ENCODE data around the gene MTAP. TPM values are rescaled to one million over a fixed set of nuclear protein-coding genes. Genes with fewer than 3 reads are reported as not detected.
"Not testable (repeated sequence)": the region's sequence is repeated elsewhere in the genome, so short reads cannot be mapped to it uniquely, and the experiment has no call there.

The MTAP gene
- total RNA-seq, 4 donors from 2014 or later, result 13.3 to 40.3 (median 27.3) TPM

- no peak for DNase-seq
- TF ChIP-seq POLR2A (IDR thresholded peaks at IDR 0.05), result no peak
- Histone ChIP-seq H3K36me3 (no peaks in the 10 kb centered on the region), H3K9me3 (no peaks in the 10 kb centered on the region), H3K4me1 (no peaks in the 10 kb centered on the region), H3K27me3 (no peaks in the 10 kb centered on the region), H3K4me3 (no peak overlapping the region), H3K27ac (no peak overlapping the region)
Measured at GRCh38 chr9:21958833-21959232, 156.4 kb downstream of the MTAP start.

- not testable (repeated sequence) for H3K4me1 ChIP-seq, DNase-seq, H3K4me3 ChIP-seq, H3K27me3 ChIP-seq, H3K9me3 ChIP-seq, H3K27ac ChIP-seq, H3K36me3 ChIP-seq
Measured at GRCh38 chr9:21959268-21959667, 156.8 kb downstream of the MTAP start.

DNA sequence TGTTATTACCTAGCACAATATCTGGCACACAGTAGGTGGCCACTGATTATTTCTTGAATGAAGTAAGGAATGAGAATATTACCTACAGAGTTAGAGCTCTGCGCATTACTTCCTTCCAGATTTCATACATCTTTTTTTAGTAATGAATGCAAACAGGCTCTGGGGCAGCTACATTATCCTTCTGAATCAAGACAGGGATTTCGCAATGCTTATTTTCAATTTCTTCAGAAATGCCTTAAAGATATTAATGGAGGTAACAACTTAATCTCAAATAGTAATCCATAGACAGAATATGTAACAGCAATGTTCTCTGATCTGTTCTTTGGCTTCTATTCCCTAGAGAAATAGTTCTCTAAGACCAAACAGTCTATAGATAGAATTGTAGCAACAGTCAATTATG lies 159.1 kb downstream of the MTAP start:
- no peak overlapping the region for H3K4me3 ChIP-seq
- TF ChIP-seq, protein P1, sequence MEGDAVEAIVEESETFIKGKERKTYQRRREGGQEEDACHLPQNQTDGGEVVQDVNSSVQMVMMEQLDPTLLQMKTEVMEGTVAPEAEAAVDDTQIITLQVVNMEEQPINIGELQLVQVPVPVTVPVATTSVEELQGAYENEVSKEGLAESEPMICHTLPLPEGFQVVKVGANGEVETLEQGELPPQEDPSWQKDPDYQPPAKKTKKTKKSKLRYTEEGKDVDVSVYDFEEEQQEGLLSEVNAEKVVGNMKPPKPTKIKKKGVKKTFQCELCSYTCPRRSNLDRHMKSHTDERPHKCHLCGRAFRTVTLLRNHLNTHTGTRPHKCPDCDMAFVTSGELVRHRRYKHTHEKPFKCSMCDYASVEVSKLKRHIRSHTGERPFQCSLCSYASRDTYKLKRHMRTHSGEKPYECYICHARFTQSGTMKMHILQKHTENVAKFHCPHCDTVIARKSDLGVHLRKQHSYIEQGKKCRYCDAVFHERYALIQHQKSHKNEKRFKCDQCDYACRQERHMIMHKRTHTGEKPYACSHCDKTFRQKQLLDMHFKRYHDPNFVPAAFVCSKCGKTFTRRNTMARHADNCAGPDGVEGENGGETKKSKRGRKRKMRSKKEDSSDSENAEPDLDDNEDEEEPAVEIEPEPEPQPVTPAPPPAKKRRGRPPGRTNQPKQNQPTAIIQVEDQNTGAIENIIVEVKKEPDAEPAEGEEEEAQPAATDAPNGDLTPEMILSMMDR (IDR thresholded peaks at IDR 0.05), result no peak
- TF ChIP-seq POLR2A (IDR thresholded peaks at IDR 0.05), result no peak
- no peaks in the 10 kb centered on the region for H3K36me3 ChIP-seq
- peaks cover 0 to 11% (median 9%) of the 10 kb centered on the region in 4 donors for H3K4me1 ChIP-seq
- H3K9me3 ChIP-seq, result no peaks in the 10 kb centered on the region
- no peak overlapping the region for H3K27ac ChIP-seq
- H3K27me3 ChIP-seq, result peaks cover 0 to 16% of the 10 kb centered on the region in 2 donors
- DNase-seq, result no peak

- H3K4me3 ChIP-seq, result peak overlapping the region; percentile 11 to 47 (median 42)
- DNase-seq, result peak in 2 of 3 donors; percentile 59 to 65
- no peaks in the 10 kb centered on the region for H3K36me3 ChIP-seq
- H3K27ac ChIP-seq, result no peak overlapping the region
- no peaks in the 10 kb centered on the region for H3K9me3 ChIP-seq
- peaks cover 0 to 48% of the 10 kb centered on the region in 2 donors for H3K27me3 ChIP-seq
- peaks cover 0 to 11% (median 9%) of the 10 kb centered on the region in 4 donors for H3K4me1 ChIP-seq
- no peak for TF ChIP-seq POLR2A (IDR thresholded peaks at IDR 0.05)
- TF ChIP-seq, protein P1 (IDR thresholded peaks at IDR 0.05), result no peak
Measured at GRCh38 chr9:21964925-21965385, 162.5 kb downstream of the MTAP start.

DNA sequence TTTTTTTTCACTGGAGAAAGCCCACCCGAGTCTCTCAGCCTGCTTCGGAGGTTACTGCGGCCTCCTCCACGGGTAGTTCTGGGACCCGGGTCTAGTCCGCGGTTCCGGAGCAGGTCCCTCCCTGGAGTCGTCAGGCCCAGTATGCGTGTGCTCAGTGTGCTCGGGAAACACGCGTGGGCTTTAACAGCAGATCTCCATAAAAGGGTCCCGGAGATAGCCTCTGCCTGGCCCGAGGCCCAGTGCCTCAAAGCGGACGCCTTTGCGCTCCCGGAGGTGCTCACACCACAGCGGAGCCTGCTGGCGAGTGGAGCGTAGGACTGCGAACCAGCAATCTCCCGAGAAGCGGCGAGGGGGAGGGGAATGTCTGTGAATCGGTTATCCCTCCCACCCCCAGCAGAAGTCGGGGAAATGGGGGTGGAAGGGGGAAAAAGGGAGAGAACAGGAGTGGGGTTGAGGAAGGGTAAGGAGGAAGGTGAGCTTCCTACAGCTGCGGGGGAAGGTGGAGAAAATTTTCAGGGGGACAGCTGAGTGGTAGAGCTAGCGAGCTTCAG lies 163.0 kb downstream of the MTAP start:
- Histone ChIP-seq H3K4me3 (peak overlapping the region; percentile 11 to 47 (median 42)), H3K27me3 (peaks cover 0 to 53% of the 10 kb centered on the region in 2 donors), H3K36me3 (no peaks in the 10 kb centered on the region), H3K4me1 (peaks cover 0 to 11% (median 9%) of the 10 kb centered on the region in 4 donors), H3K27ac (peak overlapping the region in 1 of 4 donors; percentile 1), H3K9me3 (peaks cover 0 to 4% (median 0%) of the 10 kb centered on the region in 4 donors)
- TF ChIP-seq POLR2A (IDR thresholded peaks at IDR 0.05), result no peak
- TF ChIP-seq, protein P1 (IDR thresholded peaks at IDR 0.05), result peak in 4 of 6 experiments; percentile 21 to 67 (median 58)
- peak; percentile 46 to 84 (median 79) for DNase-seq

DNA sequence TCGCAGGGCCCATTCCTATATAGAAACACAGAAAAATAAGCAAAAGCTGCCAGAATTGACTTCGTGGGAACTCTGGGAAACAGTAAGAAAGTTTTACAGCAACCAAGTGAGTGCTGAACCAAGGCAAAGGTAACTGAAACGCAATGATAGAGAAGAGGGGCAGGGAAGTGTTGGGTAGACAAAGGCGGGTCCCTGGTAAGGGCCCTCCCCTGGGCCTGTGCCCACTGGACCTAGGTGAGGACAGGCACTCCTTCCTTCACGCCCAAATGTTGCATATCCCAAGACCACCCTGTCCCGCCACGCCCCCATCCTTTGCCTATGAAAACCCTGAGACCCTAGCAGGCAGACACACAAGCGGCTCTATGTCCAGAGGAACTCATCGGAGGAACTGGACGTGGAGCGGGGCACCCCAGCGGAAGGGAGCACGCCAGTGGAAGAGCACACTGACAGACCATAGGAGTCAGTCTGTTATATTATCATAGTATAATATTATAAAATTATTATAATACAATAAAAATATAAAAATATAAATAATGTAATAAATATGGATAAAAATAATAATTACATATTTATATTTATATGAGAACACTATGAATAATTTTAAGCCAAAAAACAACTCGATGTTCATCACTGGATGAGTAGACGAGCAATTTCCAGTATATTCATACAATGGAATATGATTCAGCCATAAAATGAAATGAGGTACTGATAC lies 163.9 kb downstream of the MTAP start:
- Histone ChIP-seq H3K27me3 (peaks cover 0 to 62% of the 10 kb centered on the region in 2 donors), H3K4me3 (no peak overlapping the region), H3K4me1 (peaks cover 0 to 11% (median 9%) of the 10 kb centered on the region in 4 donors), H3K36me3 (no peaks in the 10 kb centered on the region), H3K27ac (no peak overlapping the region), H3K9me3 (peaks cover 0 to 8% (median 0%) of the 10 kb centered on the region in 4 donors)
- no peak for TF ChIP-seq POLR2A (IDR thresholded peaks at IDR 0.05)
- TF ChIP-seq, protein P1 (IDR thresholded peaks at IDR 0.05), result no peak
- DNase-seq, result no peak
